ENCODE results near the gene IFNAR2. TPM values are rescaled to one million over a fixed set of nuclear protein-coding genes. Genes with fewer than 3 reads are reported as not detected.
A peak's percentile ranks its signal among the peaks of the same experiment; 100 is the strongest.

Gene IFNAR2
- total RNA-seq, 4 donors from 2014 or later = 12.0 to 19.1 (median 14.7) TPM

DNA sequence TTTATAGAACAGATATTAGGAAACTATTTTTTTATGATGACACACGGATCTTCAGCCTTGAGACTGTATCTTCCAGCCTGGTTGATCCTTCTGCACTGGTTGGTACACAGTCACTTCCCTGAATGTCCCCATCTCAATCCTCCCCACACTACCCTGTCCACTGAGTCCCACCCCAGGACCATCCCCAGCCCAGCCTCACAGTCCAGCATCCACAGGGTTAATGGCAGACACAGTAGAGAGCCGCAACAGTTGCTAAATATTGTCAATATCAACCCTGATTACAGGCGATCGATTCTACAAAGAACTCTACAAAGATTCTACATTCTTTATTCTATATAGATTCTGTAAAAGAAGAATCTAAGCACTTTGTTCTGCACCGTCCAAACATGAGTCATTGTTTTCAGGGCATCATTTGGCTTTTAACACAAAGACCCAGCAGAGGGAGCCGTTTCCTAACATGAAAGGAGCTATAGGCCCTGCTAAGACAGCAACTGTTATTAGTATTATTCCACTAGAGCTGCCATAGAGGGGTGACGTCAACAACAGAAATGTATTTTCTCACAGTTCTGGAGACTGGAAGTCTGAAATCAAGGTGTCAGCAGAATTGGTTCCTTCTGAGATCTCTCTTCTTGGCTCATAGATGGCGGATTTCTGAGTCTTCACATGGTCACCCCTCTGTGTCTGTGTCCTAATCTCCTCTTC, 30.1 kb upstream of the IFNAR2 start:
- Histone ChIP-seq H3K27ac (peak overlapping the region in 3 of 4 donors; percentile 27 to 42 (median 41)), H3K36me3 (no peaks in the 10 kb centered on the region), H3K9me3 (no peaks in the 10 kb centered on the region), H3K4me1 (peaks cover 0 to 36% (median 18%) of the 10 kb centered on the region in 3 donors), H3K4me3 (no peak overlapping the region), H3K27me3 (no peaks in the 10 kb centered on the region)
- ATAC-seq = peak; percentile 74
- TF ChIP-seq, protein P1, sequence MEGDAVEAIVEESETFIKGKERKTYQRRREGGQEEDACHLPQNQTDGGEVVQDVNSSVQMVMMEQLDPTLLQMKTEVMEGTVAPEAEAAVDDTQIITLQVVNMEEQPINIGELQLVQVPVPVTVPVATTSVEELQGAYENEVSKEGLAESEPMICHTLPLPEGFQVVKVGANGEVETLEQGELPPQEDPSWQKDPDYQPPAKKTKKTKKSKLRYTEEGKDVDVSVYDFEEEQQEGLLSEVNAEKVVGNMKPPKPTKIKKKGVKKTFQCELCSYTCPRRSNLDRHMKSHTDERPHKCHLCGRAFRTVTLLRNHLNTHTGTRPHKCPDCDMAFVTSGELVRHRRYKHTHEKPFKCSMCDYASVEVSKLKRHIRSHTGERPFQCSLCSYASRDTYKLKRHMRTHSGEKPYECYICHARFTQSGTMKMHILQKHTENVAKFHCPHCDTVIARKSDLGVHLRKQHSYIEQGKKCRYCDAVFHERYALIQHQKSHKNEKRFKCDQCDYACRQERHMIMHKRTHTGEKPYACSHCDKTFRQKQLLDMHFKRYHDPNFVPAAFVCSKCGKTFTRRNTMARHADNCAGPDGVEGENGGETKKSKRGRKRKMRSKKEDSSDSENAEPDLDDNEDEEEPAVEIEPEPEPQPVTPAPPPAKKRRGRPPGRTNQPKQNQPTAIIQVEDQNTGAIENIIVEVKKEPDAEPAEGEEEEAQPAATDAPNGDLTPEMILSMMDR (IDR thresholded peaks at IDR 0.05) = peak; percentile 68 to 90 (median 82)
- TF ChIP-seq POLR2AphosphoS5 (IDR thresholded peaks at IDR 0.05) (peak; percentile 42), POLR2A (IDR thresholded peaks at IDR 0.05) (no peak)
- WGBS, 2 donors (ENCODE audit: low coverage in 1 of 2) = 18 to 19% methylated on average over 7 to 8 of the region's 8 CpGs

DNA sequence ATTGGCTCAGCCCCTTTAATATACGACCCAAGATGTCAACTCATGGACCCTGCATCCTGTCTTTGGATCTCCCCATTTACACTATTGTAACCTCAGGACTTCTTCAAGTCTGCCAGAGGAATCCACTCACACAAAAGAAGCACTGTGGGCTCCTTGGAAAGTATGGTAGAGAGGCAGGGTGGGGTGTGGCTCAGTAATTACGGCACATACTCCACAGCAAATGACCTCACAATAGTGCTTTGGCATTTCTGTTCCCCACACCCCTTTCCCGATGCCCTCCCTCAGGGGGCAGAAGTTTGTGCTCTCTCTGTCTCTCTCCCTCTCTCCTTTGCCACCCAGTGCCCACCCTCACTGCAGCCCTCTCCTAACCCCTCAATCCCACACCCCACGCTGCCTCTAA, 27.8 kb upstream of the IFNAR2 start:
- TF ChIP-seq, protein P1 (IDR thresholded peaks at IDR 0.05) = no peak
- no peak for TF ChIP-seq POLR2AphosphoS5 (IDR thresholded peaks at IDR 0.05)
- no peak for TF ChIP-seq EP300 (IDR thresholded peaks at IDR 0.05)
- no peak for ATAC-seq
- Histone ChIP-seq H3K27ac (no peak overlapping the region), H3K36me3 (no peaks in the 10 kb centered on the region), H3K4me1 (peaks cover 0 to 30% (median 14%) of the 10 kb centered on the region in 3 donors), H3K4me3 (no peak overlapping the region), H3K27me3 (no peaks in the 10 kb centered on the region), H3K9me3 (no peaks in the 10 kb centered on the region)
- 75 to 88% methylated on average over 1 to 4 of the region's 4 CpGs for WGBS, 2 donors (ENCODE audit: low coverage in 1 of 2)

DNA sequence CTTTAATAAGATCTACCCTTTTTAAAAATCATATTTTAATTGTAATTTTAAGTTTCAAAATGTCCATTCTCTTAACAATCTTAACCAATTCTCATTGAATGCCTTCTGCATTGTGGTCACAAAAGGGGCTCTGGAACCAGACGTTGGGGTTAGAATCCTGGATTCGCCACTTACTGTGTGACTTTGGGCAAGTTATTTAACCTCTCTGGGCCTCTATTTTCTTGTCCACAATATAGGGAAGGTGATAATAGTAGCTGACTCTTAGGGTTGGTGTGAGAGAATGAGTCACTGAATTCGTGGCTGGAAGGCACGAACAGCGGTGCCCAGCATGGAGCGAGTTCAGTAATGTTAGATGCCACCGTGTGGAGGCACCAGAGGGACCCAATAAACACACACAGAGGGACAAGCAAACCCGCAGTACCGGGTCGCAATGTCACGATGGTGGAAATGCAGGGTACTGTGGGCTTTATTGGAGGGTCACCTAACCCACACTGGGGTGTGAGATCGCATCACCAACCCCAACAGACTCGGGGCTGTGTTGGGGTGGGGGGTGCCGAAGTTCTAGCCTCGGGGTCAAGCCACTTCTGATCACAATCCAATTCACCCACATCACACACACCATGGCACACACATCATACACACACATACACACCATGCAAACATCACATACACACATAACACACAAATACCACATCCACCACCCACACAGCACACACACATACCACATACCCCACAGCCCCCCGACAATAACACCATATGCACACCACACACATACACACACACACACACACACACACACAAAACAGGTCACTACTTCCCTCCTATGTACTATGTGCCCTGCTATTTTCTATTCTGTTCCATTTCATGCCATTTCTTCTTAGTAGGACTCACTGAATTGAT, 27.0 kb upstream of the IFNAR2 start:
- Histone ChIP-seq H3K27me3 (no peaks in the 10 kb centered on the region), H3K4me3 (no peak overlapping the region), H3K4me1 (peaks cover 0 to 22% (median 9%) of the 10 kb centered on the region in 3 donors), H3K9me3 (no peaks in the 10 kb centered on the region), H3K36me3 (no peaks in the 10 kb centered on the region), H3K27ac (peak overlapping the region in 2 of 4 donors; percentile 66 to 76)
- no peak for ATAC-seq
- 88% methylated on average over 4 to 14 of the region's 16 CpGs for WGBS, 2 donors (ENCODE audit: low coverage in 1 of 2)
- TF ChIP-seq POLR2AphosphoS5 (IDR thresholded peaks at IDR 0.05) = no peak
- TF ChIP-seq EP300 (IDR thresholded peaks at IDR 0.05) = no peak
- TF ChIP-seq, protein P1 (IDR thresholded peaks at IDR 0.05) = no peak
- TF ChIP-seq POLR2A (IDR thresholded peaks at IDR 0.05) = no peak

DNA sequence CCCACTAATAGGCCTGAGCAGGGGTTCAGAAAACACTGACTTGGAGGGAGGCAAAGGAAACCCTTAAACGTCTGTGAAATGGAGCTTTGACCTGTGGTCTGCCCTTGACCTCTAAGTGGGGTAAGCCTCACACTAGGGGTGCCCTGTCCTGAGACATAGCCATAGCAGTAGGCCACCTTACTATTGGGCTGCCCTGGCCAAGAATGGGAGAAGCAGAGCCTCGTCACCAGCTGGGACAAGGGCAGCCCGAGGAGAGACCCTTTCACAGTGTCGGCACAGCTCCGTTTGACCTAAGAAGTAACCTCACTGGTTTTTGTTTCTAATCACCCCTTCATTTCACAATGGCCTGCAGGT, 26.4 kb upstream of the IFNAR2 start:
- Histone ChIP-seq H3K4me1 (peaks cover 0 to 18% (median 8%) of the 10 kb centered on the region in 3 donors), H3K27me3 (no peaks in the 10 kb centered on the region), H3K36me3 (no peaks in the 10 kb centered on the region), H3K27ac (peak overlapping the region in 2 of 4 donors; percentile 66 to 76), H3K4me3 (no peak overlapping the region), H3K9me3 (no peaks in the 10 kb centered on the region)
- TF ChIP-seq EP300 (IDR thresholded peaks at IDR 0.05) (no peak), POLR2AphosphoS5 (IDR thresholded peaks at IDR 0.05) (no peak), POLR2A (IDR thresholded peaks at IDR 0.05) (no peak)
- TF ChIP-seq, protein P1 (IDR thresholded peaks at IDR 0.05) = no peak
- ATAC-seq = no peak
- 45 to 60% methylated on average over 4 to 5 of the region's 5 CpGs for WGBS, 2 donors (ENCODE audit: low coverage in 1 of 2)
